HL-60 (cell line): Measurements from ENCODE around the gene L1TD1.
"Not testable (repeated sequence)": the region's sequence is repeated elsewhere in the genome, so short reads cannot be mapped to it uniquely, and the experiment has no call there.

Source experiments
- POLR2AphosphoS5 ChIP-seq: IDR thresholded peaks from 2 replicates; pipeline ENCODE4 v1.6.1; 2012; ENCODE audit warnings: low read depth
- REST ChIP-seq: IDR thresholded peaks from 2 replicates; pipeline ENCODE4 v1.6.1; 2012; ENCODE audit warnings: low read depth; ENCODE audit not compliant: insufficient replicate concordance
- TF ChIP-seq, protein P1 (sequence below): IDR thresholded peaks from one replicate; pipeline ENCODE4 v1.5.1; 2011; ENCODE audit warnings: low read length, control low read depth, inconsistent platforms; ENCODE audit not compliant: insufficient read depth

DNA sequence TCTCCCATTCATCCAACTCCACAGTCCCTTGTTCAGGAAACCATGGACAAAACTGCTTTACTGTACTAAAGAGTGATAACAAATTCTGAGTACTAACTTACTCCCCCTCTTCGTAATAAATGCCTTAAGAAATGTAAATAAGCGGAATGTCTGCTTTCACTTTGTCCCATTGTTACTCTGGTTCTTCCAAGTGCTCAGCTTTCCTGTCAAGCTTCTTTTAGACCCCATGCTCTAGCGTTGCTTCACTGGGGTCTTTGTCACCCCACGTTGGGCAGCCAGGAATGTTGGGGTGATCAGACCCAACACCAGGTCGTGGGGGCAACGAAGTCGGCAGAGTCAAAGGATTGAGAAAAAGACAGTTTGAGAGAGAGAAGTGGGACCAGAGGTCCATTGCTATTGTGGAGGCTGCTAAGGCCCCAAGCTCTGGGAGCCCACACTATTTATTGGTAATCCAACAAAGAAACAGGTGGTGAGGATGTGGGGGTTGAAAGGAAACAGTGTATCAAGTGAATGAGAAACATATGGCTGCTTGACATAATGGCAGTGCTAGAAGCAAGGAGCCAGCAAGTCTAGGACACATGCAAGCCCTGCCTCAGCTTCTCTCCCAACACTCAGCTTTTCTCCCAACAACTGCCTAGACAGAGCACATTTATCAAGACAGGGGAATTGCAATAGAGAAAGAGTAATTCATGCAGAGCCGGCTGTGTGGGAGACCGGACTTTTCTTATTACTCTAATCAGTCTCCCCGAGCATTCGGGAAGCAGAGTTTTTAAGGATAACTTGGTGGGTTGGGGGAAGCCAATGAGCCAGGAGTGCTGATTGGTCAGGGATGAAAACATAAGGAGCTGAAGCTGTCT lies 11.3 kb upstream of the L1TD1 start:
- TF ChIP-seq, protein P1, sequence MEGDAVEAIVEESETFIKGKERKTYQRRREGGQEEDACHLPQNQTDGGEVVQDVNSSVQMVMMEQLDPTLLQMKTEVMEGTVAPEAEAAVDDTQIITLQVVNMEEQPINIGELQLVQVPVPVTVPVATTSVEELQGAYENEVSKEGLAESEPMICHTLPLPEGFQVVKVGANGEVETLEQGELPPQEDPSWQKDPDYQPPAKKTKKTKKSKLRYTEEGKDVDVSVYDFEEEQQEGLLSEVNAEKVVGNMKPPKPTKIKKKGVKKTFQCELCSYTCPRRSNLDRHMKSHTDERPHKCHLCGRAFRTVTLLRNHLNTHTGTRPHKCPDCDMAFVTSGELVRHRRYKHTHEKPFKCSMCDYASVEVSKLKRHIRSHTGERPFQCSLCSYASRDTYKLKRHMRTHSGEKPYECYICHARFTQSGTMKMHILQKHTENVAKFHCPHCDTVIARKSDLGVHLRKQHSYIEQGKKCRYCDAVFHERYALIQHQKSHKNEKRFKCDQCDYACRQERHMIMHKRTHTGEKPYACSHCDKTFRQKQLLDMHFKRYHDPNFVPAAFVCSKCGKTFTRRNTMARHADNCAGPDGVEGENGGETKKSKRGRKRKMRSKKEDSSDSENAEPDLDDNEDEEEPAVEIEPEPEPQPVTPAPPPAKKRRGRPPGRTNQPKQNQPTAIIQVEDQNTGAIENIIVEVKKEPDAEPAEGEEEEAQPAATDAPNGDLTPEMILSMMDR = not testable (repeated sequence)
- not testable (repeated sequence) for TF ChIP-seq POLR2AphosphoS5, REST
